G401.6 (cell line): ENCODE results near the gene KCND1.
A peak's percentile ranks its signal among the peaks of the same experiment; 100 is the strongest.

ENCODE experiments used
- FAIRE-seq: peaks from 2 replicates; lab custom pipeline; 2012; peaks lifted over from hg19 to GRCh38; lab: Jason Lieb, UNC

Gene KCND1

DNA sequence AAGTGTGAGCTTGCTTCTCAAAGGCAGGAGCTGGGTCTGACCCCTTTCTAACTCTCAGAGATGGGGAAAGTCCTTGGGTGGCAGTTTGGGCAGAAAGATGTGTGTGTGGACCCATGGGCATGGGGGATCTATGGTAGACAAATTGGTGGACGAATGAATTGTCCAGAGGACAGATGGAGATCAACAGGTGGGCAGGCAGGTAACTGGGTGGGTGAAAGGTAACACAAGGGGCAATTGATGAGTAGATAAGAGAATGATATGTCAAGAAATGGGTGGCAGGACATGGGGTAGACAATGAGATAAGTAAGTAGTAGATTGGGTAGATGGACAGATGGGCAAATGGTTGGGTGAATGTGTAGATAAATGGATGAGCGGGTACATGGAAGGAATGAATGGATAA, 2.9 kb upstream of the KCND1 start:
- FAIRE-seq: no peak

DNA sequence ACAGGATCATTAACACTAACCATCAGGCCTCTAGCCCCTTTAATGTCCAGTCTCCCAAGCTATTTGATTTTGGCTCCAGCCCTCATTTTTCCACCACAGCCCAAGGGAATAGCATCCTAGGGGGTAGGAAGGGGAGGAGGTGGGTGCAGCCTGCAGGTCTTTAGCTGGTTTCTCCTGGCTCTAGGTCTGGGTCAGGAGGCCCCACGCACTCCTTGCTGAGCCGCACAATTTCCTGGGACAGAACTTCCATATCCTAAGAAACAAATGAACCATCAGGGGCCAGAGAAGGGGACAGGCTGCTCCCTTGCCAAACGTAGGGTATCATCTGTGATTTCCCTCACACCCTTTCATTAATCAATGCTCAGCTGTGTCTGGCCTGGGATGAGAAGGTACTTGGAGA, 2.4 kb upstream of the KCND1 start:
- no peak for FAIRE-seq

DNA sequence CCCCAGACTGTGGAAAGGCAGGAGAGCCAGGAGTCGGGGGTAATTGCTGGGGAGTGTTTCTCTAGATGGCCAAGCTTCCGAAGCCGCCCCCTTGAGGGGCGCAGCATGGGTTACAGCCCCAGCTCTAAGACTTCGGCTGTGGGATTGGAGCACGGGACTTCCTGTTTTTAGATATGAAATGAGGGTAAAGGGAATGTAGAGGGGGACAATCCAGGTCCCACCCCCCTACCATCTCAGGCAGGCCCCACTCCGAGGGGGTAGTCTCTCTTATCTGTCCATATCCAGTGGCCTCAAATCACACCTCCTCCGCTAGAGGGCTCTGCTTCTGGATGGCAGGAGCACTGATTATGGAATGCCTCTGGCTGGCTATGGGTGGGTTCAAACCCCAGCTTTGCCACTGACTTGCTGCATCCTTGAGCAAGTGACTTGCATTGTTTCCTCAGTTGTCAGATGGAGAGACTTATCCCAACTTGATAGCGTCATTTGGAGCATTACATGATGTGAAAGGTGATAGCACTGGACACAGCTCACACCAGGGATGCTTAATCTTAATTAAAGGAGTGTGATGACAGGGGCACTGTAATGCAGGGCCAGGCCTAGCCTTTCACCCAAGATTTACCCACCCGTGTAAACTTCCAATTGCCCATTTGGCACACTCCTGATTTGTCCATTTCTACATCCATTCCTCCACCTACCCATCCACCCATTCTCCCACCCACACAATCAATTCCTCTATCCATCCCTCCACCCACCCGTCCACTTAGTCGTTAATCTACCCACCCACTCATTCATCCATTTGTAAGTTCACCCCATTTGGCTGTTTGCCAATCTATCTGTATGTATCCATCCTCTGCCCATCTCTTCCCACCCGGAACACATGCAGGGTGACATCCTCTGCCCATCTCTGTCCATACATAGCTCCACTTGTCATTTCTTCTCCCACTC, 848 bp upstream of the KCND1 start:
- peak; percentile 11 for FAIRE-seq

DNA sequence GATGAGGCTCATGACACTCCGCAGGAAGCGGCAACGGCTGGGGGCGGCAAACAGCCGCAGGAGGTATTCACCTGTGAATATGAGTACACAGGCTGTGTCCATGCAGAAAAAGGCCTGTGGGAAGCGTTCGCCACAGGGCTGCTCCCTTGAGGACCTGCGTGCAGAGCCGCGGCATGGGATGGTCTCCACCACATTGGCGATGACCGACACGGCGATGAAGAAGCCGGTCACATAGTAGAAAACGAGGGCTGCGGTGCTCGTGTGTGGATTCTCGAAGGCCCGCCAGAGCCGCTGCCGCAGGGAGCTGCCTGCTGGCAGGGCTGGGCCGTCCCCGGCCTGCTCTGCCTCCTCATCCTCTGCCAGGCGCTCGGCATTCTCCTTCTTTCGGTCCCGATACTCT, 2.2 kb downstream of the KCND1 start:
- FAIRE-seq: no peak

DNA sequence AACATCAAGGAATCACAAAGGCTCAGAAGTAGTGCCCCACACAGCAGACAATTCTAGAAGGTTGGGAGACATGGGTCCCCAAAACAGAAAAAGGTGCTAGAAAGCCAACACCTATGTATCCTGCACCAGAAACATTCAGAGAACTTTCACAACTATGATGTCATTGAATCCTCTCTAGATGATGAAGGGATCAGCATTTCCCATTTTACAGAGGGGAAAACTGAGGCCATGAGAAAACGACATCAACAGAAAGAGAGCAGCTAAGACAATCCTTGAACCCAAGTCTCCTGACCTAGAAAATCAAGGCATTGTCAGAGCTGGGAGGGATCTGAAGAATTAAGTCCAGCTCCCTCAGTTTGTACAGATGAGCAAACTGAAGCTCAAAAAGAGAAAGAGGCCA, 3.3 kb downstream of the KCND1 start:
- FAIRE-seq: no peak

DNA sequence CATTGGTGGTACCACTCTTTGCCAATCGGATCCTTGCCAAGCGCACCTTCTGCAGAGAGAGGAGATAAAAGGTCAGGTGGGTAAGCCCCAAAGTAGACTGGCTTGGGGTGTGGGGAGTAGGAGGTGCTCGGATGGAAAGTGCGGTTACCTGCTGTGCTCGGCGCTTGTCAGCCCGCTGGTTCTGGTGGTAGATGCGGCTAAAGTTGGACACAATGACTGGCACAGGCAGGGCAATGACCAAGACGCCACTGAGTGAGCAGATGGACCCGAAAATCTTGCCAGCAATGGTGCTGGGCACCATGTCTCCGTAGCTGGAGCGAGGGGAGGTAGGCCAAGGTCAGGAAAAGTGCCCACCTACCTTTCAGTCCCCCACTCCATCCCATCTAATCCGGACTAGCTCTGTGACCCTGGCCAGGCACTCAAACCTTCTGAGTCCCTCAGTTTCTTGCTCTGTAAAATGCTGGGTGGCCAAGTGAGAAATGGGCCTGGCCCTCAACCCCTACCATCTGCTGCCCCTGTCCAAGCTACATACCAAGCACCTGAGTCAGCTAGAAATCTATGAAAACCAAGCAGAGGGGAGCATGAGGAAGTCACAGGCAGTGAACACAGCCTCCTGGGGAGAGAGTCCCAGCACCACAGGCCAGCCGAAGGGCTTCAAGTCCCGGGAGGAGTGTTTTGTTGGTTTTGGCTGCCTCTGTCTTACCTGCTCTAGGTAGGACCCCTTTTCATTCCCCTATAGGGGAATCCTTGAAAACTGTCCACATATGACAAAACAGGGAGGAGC, 4.7 kb downstream of the KCND1 start:
- FAIRE-seq: no peak

DNA sequence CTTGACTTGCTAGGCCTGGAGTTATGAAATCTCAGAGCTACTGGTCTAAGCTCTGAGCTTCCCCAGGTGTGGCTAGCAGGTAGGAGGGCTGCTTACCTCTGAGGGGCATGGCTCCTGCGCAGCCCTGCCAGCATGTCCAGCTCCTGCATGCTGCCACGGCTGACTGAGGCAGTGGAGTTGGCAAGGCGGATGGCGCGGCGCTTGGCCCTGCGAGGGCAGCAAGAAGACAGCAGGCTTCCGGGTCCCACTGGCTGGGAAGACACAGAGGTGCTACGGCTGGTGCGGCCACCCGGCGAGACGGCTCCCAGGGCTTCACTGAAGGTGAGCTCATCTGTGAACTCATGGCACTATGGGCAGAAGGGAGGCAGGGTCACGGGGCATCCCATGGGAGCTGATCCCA, 5.7 kb downstream of the KCND1 start:
- no peak for FAIRE-seq

DNA sequence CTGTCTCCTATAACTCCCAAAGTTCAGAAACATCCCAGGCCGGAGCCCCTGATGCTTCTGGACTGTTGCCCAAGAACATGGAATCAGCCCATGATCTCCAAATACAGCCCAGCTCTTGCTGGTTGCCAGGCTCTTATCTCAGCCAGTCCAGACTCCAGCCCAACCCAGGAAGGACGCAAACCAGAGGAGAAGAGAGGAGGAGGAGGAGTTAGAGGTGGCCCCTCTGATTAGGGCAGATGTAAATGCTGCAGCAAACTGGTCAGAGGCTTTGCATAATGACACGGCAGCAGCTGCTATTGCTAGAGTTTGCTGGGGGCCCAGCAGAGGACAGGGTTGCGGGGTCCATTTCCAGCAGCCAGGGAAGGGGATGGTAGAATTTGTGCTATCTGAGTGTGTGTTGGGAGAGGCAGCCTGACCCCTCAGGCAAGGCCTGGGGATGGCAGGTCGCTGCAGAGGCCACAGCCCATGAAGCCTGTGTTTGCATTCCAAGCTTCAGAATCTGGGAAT, 10.0 kb downstream of the KCND1 start:
- no peak for FAIRE-seq

DNA sequence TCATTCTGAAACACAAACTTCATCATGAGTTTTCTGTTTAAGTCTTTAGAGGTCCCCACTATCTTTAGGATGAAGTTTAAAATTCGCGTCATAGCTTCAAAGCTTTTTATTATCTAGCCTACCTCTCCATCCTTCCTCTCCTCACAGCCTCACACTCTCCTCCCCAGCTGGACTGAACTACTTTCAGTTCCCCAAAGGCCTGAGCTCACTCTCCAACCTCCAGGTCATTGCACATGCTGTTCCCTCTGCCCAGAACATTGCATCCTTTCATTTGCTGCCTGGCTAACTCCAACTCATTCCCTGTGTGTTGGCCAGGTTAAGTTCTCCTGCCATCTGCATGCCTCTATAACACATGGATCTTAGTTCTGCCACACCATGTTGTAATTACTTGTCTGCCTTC, 11.4 kb downstream of the KCND1 start:
- no peak for FAIRE-seq

DNA sequence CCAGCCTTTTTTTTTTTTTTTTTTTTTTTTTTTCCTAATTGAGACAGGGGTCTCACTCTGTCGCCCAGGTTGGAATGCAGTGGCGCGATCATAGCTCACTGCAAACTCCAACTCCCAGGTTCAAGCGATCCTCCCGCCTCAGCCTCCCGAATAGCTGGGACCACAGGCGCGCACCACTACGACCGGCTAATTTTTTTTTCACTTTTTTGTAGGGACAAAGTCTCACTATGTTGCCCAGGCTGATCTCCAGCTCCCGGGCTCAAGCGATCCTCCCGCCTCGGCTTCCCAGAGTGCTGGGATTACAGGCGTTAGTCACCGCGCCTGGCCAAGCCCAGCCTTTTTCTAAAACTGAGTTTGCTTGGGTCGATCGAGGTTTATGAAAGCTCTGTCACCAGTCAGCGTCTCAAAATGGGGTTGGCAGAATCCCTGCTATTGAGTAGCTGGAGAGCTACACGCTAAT, 13.0 kb downstream of the KCND1 start:
- FAIRE-seq: no peak

DNA sequence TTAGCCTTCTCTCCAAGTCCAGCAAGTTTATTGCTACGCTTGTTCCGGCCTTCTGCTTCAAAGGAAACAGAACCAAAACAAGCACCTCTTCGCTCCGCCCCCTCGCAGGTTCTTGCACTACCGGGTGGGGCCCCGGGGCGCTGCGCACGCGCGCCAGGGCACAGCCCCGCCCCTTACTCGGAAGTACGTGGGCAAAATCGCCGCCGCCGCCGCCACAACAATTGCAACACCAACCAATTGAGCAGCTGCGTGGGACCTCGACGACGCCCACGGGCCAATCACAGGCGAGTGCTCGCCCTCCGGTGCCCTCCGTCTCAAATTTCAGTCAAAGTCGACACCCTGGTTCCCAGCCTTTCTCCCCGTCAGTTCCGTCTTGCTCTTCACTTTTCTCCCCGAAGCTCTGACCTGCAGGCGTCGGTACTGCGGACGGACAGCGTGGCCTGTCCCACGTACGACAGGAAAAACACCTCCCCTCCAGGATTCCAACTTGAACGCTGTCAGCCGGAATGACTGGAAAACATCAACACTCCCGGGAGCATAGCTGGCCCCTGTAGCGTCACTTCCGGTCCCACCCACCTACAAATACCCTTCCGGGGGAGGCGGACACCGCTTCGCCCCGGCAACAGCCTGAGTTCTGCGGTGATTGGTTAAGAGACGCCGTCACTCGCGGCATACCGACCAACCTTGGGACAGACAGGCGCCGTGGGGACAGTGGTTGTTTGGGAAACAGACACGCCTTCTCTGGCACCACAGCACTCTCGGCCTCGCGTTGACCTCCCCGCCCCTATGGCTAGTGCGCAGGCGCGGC, 13.6 kb downstream of the KCND1 start:
- FAIRE-seq: peak; percentile 100

DNA sequence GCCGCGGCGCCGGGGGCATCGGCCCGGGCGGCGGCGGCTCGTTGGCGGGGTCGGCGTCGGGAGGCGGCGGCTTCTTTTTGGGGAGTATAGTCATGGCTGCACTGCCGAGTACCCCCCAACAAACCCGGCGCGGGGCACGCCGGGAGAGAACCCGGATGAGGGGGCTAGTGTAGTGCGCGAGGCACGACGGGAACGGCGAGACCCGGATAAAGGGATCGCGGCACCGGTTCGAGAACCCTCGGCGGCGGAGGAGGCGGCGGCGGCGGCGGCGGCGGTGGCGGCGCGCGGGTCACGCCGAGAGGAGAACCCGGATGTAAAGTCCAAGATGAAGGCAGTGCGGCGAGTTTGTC, 14.2 kb downstream of the KCND1 start, which contains the start of gene OTUD5:
TSS of gene OTUD5 (minus strand) at position 131 of the 350 bp plus-strand sequence. CDS start at position 94, 37 bp downstream.
- FAIRE-seq: no peak

DNA sequence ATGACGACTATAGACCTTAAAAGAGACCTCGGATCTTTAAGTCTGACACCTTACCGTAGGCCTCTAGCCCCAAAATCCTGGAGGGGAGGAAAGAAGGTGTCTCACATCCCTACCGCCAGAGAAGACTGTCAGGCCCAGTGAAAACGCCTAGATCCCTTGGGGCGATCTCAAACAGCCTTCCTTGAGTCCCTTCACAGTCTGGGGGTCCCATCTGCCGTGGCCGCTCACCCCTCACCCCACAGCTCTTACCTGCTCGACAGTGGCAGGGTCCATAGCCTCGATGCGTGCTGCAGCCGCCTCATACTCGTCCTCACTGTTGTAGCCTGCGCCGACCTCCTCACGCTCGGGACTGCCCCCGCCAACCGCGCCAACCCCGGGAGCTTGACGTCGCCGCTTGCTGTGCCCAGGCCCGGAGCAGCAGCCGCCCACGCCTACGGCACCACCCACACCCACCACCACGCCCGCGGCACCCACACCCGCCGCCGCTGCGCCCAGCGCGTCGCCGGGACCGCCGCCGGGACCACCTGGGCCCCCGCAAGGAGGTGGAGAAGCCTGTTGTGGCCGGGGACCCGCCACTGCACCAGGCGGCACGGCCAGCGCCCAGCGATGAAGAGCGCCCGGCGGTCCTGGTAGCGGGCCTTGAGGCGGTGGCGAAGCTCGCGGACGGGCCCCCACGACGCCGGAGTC, 14.8 kb downstream of the KCND1 start:
- FAIRE-seq: no peak

DNA sequence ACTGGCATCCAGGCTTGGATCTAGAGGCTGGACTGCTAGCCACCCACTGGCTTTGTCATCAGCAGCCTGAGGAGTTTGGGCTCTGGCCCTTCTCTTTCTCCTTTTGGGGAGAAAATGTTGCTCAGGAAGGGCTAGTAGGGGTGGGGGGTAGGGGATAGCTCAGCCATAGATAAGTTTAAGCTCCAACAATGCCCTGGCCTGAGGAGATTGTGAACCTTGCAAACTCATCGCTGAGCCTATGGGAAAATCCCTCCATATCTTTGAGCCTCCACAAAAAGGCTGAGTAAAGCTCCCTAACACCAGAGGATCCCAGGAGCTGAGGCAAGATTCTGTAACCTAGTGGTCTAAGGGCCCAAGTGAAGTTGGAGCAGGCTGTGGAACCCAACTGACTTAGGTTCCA, 23.1 kb downstream of the KCND1 start:
- FAIRE-seq: no peak

DNA sequence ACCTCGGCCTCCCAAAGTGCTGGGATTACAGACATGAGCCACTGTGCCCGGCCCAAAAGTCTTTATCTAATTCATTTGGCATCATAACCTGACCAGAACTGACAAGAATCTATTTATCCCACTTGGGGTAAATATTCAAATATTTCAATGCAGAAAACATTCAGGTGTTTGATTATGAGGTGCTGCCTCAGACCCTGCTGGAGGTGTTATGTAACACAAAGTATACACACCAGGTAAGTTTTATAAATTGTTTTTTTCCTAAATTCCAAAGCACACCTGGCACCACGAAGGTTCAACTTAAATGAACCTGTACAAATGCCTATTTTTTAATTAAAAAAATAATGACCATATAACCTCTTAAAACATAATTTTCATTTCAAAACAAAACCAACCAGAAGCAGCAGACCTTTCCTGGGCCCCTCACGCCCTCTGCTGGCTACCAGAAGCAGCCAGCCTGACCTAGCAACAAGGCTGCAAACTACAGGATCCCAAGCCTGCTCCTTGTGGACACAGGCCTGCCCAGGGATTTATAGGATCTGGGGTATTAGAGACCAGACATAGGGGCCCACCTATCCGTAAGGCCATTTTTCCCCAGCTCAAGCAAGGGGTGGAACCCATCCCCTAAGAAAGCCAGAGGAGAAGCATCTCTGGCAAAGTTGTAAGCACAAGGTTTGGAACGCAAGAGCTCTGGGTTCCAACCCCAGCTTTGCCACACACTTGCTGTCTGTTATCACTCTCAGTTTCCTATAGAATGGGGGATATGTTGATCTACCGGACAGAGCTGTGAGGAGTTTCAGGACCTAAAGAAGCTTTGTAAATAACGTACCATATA, 25.9 kb downstream of the KCND1 start:
- FAIRE-seq: peak; percentile 95

DNA sequence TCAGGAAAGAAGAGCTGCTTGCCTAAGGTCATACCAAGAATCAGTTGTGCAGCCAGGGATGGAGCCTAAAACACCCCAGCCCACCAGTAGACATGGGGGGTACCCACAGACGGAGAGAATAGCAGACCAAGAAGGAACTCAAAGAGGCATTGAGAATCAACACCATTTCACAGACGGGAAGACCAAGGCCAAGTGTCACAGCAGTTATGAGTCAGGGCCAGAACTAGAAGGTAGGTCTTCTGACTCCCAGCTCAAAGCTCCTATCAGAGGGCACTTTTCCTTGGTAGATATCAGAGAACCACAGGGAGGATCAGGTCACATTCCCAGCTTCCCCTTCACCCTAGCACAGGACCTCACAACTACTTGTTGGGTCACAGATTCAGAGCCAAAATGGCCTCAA, 28.7 kb downstream of the KCND1 start:
- no peak for FAIRE-seq

DNA sequence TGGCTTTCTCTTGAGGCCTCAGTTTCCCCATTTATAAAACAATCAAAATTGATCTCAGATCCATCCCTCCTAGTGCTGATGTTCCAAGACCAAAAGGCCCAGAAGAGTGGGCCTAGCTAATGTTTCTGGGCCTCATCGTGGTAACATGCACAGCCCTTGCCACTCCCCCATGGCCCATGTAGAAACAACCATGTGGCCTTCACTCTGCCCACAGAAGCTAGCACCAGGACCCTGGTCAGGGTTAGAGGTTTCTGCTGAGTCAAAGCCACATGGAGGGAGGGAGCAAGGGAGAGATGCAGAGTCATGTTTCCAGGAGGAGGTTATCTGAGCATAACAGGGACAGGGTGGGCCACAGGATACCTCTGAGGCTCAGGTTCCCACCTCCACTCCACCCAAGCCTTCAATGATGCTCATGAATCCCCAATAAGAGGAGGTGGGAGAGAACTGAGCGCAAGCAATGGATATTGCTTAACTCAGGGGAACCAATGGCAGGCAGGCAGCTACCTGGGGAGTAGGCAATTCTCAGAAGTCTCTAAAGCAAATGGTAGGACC, 31.2 kb downstream of the KCND1 start:
- FAIRE-seq: no peak

DNA sequence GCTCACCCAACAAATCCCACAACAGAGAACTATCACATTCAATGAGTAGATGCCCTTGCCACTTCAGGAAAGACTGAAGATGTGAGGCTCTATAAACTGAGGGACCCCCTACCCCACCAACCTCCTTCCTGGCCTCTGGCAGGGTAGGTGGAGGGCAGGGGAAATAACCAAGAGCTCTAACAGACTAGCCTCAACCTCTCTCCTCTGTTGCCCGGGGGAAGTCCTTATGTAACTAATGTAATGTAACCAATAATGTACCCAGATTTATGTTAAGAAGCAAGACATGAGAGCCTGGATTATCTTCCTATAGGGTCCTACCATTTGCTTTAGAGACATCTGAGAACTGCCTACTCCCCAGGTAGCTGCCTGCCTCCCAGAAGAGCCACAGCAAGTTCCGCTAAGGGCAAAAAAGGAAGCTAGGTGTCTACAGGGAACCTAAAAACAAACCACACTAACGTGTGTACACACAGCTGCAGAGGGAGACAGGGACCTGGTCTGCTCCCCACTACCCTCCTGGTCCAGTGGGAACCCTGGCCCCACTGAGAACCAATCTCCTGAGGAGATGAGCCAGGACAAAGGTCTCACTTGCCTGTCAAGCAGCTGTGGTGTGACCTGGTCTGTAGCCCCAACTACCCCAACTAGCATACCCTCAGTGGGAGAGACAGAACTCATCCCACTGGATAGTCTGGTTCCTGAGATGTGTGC, 32.0 kb downstream of the KCND1 start:
- FAIRE-seq: no peak

DNA sequence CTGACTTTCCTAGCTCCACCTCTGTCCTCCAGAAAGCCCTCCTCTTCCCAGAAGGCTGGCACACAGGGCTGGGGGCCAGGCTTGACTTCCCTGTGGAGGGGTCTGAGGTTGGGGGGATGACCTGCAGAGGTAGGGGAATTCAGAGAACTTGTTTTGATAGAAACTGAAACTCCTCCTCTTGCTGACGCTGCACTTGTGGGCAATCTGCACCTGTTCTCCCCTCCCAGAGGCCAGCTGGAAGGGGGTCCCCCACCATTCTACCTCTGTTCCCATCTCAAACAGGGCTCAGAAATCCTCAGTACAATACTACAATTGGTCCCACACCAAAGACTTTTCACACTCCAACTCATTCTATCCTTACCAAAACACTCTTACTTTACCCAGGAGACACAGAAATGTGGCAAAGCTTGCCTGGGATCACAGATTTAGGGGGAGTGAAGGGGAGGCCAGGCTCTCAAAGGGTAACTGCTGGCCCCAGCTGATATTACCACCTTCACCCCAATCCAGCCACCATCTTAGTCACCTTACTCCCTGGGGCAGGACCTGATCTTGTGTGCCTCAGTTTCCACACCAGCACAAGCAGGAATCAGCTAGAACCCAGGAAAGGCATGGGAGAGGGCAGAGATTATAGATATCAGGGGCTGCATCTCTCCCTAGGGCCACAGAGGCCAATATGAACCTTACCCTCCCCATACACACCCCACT, 32.8 kb downstream of the KCND1 start:
- FAIRE-seq: no peak
